HEK293 (cell line): ENCODE data around the gene A4GALT.
"Not testable (repeated sequence)": the region's sequence is repeated elsewhere in the genome, so short reads cannot be mapped to it uniquely, and the experiment has no call there.

ENCODE experiments used
- ZNF174 ChIP-seq: fragments of 450-650 bp; formaldehyde crosslinking; IDR thresholded peaks from 2 replicates; pipeline ENCODE4 v1.5.0; 2017; ENCODE audit warnings: missing biosample characterization, mild to moderate bottlenecking, missing genetic modification characterization
- ZNF518A ChIP-seq: fragments of 450-650 bp; formaldehyde crosslinking; conservative IDR thresholded peaks from 2 replicates; pipeline ENCODE4 v1.5.1; 2016; ENCODE audit warnings: low read depth, missing biosample characterization, missing genetic modification characterization
- ZNF747 ChIP-seq: fragments of 450-650 bp; formaldehyde crosslinking; IDR thresholded peaks from 2 replicates; pipeline ENCODE4 v1.5.1; 2016; ENCODE audit warnings: missing biosample characterization, missing genetic modification characterization

GRCh38 chr22:42755553-42755952, 34.9 kb upstream of the A4GALT start:
- TF ChIP-seq ZNF174 (tag by site-specific recombination); ZNF518A (tag by site-specific recombination); ZNF747: not testable (repeated sequence)
